ENCODE measurements around the gene GRIK4. TPM values are rescaled to one million over a fixed set of nuclear protein-coding genes. Genes with fewer than 3 reads are reported as not detected.

Gene GRIK4
- polyA plus RNA-seq, 1 of the 3 experiments (the other 2 are of a cell fraction), result 0.03 TPM

- 52% methylated on average over 5 of the region's 5 CpGs for WGBS (ENCODE audit: low lambda C conversion rate)
Observed at GRCh38 chr11:120823159-120823558, 311.6 kb downstream of the GRIK4 start.

GRCh38 chr11:120824242-120824641, 312.7 kb downstream of the GRIK4 start:
- H3K27ac ChIP-seq (ENCODE audit: low read depth in 2 of 2, low read length in 1 of 2), result no peak overlapping the region
- H3K9me2 ChIP-seq, result no peaks in the 10 kb centered on the region
- H3K9me3 ChIP-seq, result no peaks in the 10 kb centered on the region
- 70% methylated on average over 5 of the region's 5 CpGs for WGBS (ENCODE audit: low lambda C conversion rate)
- no peak overlapping the region for H3K4me2 ChIP-seq
- no peaks in the 10 kb centered on the region for H3K36me3 ChIP-seq (replicated peaks in 1 of 2; ENCODE audit: control insufficient read depth in 1 of 2, insufficient read depth in 2 of 2, low read length in 1 of 2)
- no peaks in the 10 kb centered on the region for H3K79me2 ChIP-seq (ENCODE audit: insufficient read depth)
- no peak for TF ChIP-seq ZBTB33 (IDR thresholded peaks at IDR 0.05; ENCODE audit: borderline replicate concordance, low read depth)
- TF ChIP-seq PBX3 (IDR thresholded peaks at IDR 0.05), result no peak
- peaks cover 0 to 31% of the 10 kb centered on the region in 2 experiments; a peak in 1 of 4 replicates for H3K4me1 ChIP-seq (ENCODE audit: control insufficient read depth in 1 of 2, insufficient read depth in 2 of 2, low read depth in 1 of 2, low read length in 1 of 2)
- H2AFZ ChIP-seq (ENCODE audit: low read depth), result no peak overlapping the region
- no peak overlapping the region for H3K9ac ChIP-seq
- DNase-seq, result no peak
- ChIA-PET POLR2A (no interaction called here), CTCF (interaction anchor here (2.0 kb wide), 1 partner anchor 22 kb away, joined by 9 read pairs; no protein-coding TSS in a partner anchor)
- no peaks in the 10 kb centered on the region for H4K20me1 ChIP-seq (ENCODE audit: insufficient read depth)
- H3F3A ChIP-seq (replicated peaks; ENCODE audit: insufficient read depth), result no peaks in the 10 kb centered on the region
- no peak overlapping the region for H3K4me3 ChIP-seq (ENCODE audit: low read depth in 2 of 2, low read length in 1 of 2)
- H3K27me3 ChIP-seq (ENCODE audit: insufficient read depth), result no peaks in the 10 kb centered on the region; the same call in 1 of the 2 replicates

More at GRCh38 chr11:120823159-120823558, 311.6 kb downstream of the GRIK4 start:
- H4K20me1 ChIP-seq (ENCODE audit: insufficient read depth), result no peaks in the 10 kb centered on the region
- DNase-seq, result no peak
- H3K4me2 ChIP-seq, result no peak overlapping the region
- ChIA-PET CTCF (interaction anchor here (1.2 to 2.0 kb wide), 2 partner anchors 21 to 312 kb away, joined by 4 to 9 read pairs; no protein-coding TSS in a partner anchor), POLR2A (no interaction called here)
- no peaks in the 10 kb centered on the region for H3K79me2 ChIP-seq (ENCODE audit: insufficient read depth)
- TF ChIP-seq SMC3 (IDR thresholded peaks at IDR 0.05; ENCODE audit: low read depth, low read length) (no peak), NRF1 (IDR thresholded peaks at IDR 0.05; ENCODE audit: low read depth, low read length) (no peak), IRF3 (IDR thresholded peaks at IDR 0.05; ENCODE audit: low read depth, low read length) (no peak), FOXJ3 (CRISPR knock-in tag; IDR thresholded peaks at IDR 0.05) (no peak), RAD21 (IDR thresholded peaks at IDR 0.05; ENCODE audit: low read length) (no peak), GATA2 (CRISPR knock-in tag; IDR thresholded peaks at IDR 0.05) (no peak), FOSL2 (IDR thresholded peaks at IDR 0.05; ENCODE audit: borderline replicate concordance, low read depth) (no peak), ZBTB33 (IDR thresholded peaks at IDR 0.05; ENCODE audit: borderline replicate concordance, low read depth) (no peak), YY1 (IDR thresholded peaks at IDR 0.05; ENCODE audit: low read depth) (no peak), FOXM1 (IDR thresholded peaks at IDR 0.05; ENCODE audit: low read depth) (no peak), CHD2 (IDR thresholded peaks at IDR 0.05; ENCODE audit: low read length, partially characterized antibody) (no peak), NFIC (IDR thresholded peaks at IDR 0.05; ENCODE audit: borderline replicate concordance) (no peak), MEF2A (IDR thresholded peaks at IDR 0.05; ENCODE audit: borderline replicate concordance, low read depth) (no peak)
- H2AFZ ChIP-seq (ENCODE audit: low read depth), result no peak overlapping the region
- peaks cover 0 to 27% of the 10 kb centered on the region in 2 experiments; a peak in 1 of 4 replicates for H3K4me1 ChIP-seq (ENCODE audit: control insufficient read depth in 1 of 2, insufficient read depth in 2 of 2, low read depth in 1 of 2, low read length in 1 of 2)
- H3K9me3 ChIP-seq, result no peaks in the 10 kb centered on the region
- H3K27me3 ChIP-seq (ENCODE audit: insufficient read depth), result no peaks in the 10 kb centered on the region; the same call in 1 of the 2 replicates
- no peak overlapping the region for H3K27ac ChIP-seq (ENCODE audit: low read depth in 2 of 2, low read length in 1 of 2)
- H3K9me2 ChIP-seq, result no peaks in the 10 kb centered on the region
- no peak overlapping the region for H3K9ac ChIP-seq
- no peaks in the 10 kb centered on the region for H3F3A ChIP-seq (replicated peaks; ENCODE audit: insufficient read depth)
- no peak overlapping the region for H3K4me3 ChIP-seq (ENCODE audit: low read depth in 2 of 2, low read length in 1 of 2)
- H3K36me3 ChIP-seq (replicated peaks in 1 of 2; ENCODE audit: control insufficient read depth in 1 of 2, insufficient read depth in 2 of 2, low read length in 1 of 2), result no peaks in the 10 kb centered on the region

All from SK-N-SH (cell line).